HepG2 (cell line): ENCODE results near the gene CLBA1. TPM values are rescaled to one million over a fixed set of nuclear protein-coding genes. Genes with fewer than 3 reads are reported as not detected.
A peak's percentile ranks its signal among the peaks of the same experiment; 100 is the strongest.

Experiments
- AGO1 ChIP-seq: fragments of 200-400 bp; formaldehyde crosslinking; IDR thresholded peaks from 2 replicates; pipeline ENCODE4 v1.6.1; 2017; ENCODE audit warnings: mild to moderate bottlenecking, low read depth, low read length, moderate library complexity; ENCODE audit not compliant: poor library complexity, severe bottlenecking
- ATM ChIP-seq: fragments of 450-650 bp; IDR thresholded peaks from 2 replicates; pipeline ENCODE4 v1.7.1; 2017; ENCODE audit warnings: mild to moderate bottlenecking, borderline replicate concordance
- BCL6 ChIP-seq: IDR thresholded peaks from 2 replicates; pipeline ENCODE4 v1.6.1; 2016; ENCODE audit warnings: missing genetic modification reagents, missing compliant biosample characterization
- BRF2 ChIP-seq: sonication (generic); formaldehyde crosslinking; IDR thresholded peaks from 2 replicates; pipeline ENCODE4 v1.8.1; 2022; ENCODE audit warnings: mild to moderate bottlenecking, missing genetic modification reagents
- CHD2 ChIP-seq: IDR thresholded peaks from 2 replicates; pipeline ENCODE4 v1.6.1; 2011; ENCODE audit warnings: low read depth, low read length, improper control_type of control experiment
- ELF1 ChIP-seq: sonication (generic); formaldehyde crosslinking; IDR thresholded peaks from 2 replicates; pipeline ENCODE4 v1.4.0; 2020; ENCODE audit warnings: missing genetic modification reagents
- GPN1 ChIP-seq: sonication (generic); formaldehyde crosslinking; IDR thresholded peaks from 2 replicates; pipeline ENCODE4 v1.5.1; 2020; ENCODE audit warnings: missing genetic modification reagents, borderline replicate concordance
- IKZF5 ChIP-seq: IDR thresholded peaks from 2 replicates; pipeline ENCODE4 v1.6.1; 2018; ENCODE audit warnings: missing genetic modification reagents, mild to moderate bottlenecking, missing compliant biosample characterization
- LBX2 ChIP-seq: sonication (generic); formaldehyde crosslinking; IDR thresholded peaks from 2 replicates; pipeline ENCODE4 v1.5.0; 2020; ENCODE audit warnings: missing genetic modification reagents, mild to moderate bottlenecking, borderline replicate concordance
- MNT ChIP-seq: fragments of 450-650 bp; IDR thresholded peaks from 2 replicates; pipeline ENCODE4 v1.6.1; 2016
- NCOA2 ChIP-seq: sonication (generic); formaldehyde crosslinking; IDR thresholded peaks from 2 replicates; pipeline ENCODE4 v1.8.0; 2022; ENCODE audit warnings: inconsistent platforms
- NR2F1 ChIP-seq, 2 experiments: fragments of 450-650 bp in 1 of 2; formaldehyde crosslinking in 1 of 2; IDR thresholded peaks; 2 replicates each; pipeline versions ENCODE4 v1.5.0 to v1.6.1; 2016 to 2020; ENCODE audit warnings: mild to moderate bottlenecking in 1 of 2, missing compliant biosample characterization in 1 of 2, missing genetic modification reagents in 1 of 2, moderate library complexity in 1 of 2
- NR2F6 ChIP-seq, 2 experiments: IDR thresholded peaks; 2 replicates each; pipeline ENCODE4 v1.6.1; 2016; ENCODE audit warnings: antibody characterized with exemption in 1 of 2, mild to moderate bottlenecking in 1 of 2
- PRDM15 ChIP-seq: sonication (generic); formaldehyde crosslinking; IDR thresholded peaks from 2 replicates; pipeline ENCODE4 v1.4.0; 2020; ENCODE audit warnings: missing genetic modification reagents
- SP5 ChIP-seq: IDR thresholded peaks from 2 replicates; pipeline ENCODE4 v1.6.1; 2016; ENCODE audit warnings: low read depth, borderline replicate concordance
- SRF ChIP-seq: IDR thresholded peaks from 2 replicates; pipeline ENCODE4 v1.6.1; 2011; ENCODE audit warnings: mild to moderate bottlenecking, low read depth, low read length, moderate library complexity
- TEAD3 ChIP-seq: optimal IDR thresholded peaks from 2 replicates; pipeline ENCODE3; 2016; ENCODE audit warnings: borderline replicate concordance
- ZNF432 ChIP-seq: sonication (generic); formaldehyde crosslinking; IDR thresholded peaks from 2 replicates; pipeline ENCODE4 v1.5.0; 2020; ENCODE audit warnings: missing genetic modification reagents, mild to moderate bottlenecking, borderline replicate concordance
- ZNF569 ChIP-seq: sonication (generic); formaldehyde crosslinking; IDR thresholded peaks from 2 replicates; pipeline ENCODE4 v1.5.0; 2020; ENCODE audit warnings: mild to moderate bottlenecking, missing genetic modification reagents, moderate library complexity, borderline replicate concordance
- ZNF605 ChIP-seq: sonication (generic); formaldehyde crosslinking; IDR thresholded peaks from 2 replicates; pipeline ENCODE4 v1.8.0; 2022; ENCODE audit warnings: mild to moderate bottlenecking, missing genetic modification reagents
- ZNF747 ChIP-seq: sonication (generic); formaldehyde crosslinking; IDR thresholded peaks from 2 replicates; pipeline ENCODE4 v1.8.1; 2023; ENCODE audit warnings: missing genetic modification reagents, mild to moderate bottlenecking, borderline replicate concordance
- polyA plus RNA-seq, 8 experiments: library from polyadenylated mRNA; depleted of rRNA in 3 of 8; stranded (reverse) in 7 of 8; unstranded in 1 of 8; fragments of >200 nt; fragmentation: Illumina TruSeq in 4 of 8; extraction: Trizol in 4 of 8; gene quantifications; 2 replicates each; pipeline versions ENCODE4 v1.2.1 to v1.2.3, GENCODE V29; 2011 to 2016; ENCODE audit warnings: low read depth in 4 of 8, missing spikeins in 1 of 8, mixed read lengths in 1 of 8; ENCODE audit not compliant: insufficient read depth in 1 of 8
- total RNA-seq, 5 experiments: library from RNA; depleted of rRNA; stranded (reverse); fragments of >200 nt; fragmentation: Illumina TruSeq; extraction: Trizol; gene quantifications; 2 replicates each; pipeline ENCODE4 v1.2.3, GENCODE V29; 2016; ENCODE audit warnings: low read depth in 1 of 5

The CLBA1 gene
- total and polyA plus RNA-seq, 2 of the 13 experiments (the other 11 are each of a cell fraction or from before 2014, with no cell fraction given): 1.2 to 1.4 TPM

GRCh38 chr14:105020815-105021655 is 35.4 kb downstream of the CLBA1 start, which contains the start of gene CDCA4 (continued):
- TF ChIP-seq PRDM15 (CRISPR knock-in tag): no peak
- TF ChIP-seq ZNF605 (CRISPR knock-in tag): peak; percentile 95
- peak; percentile 76; the same call in 1 of the 2 replicates for TF ChIP-seq SP5 (CRISPR knock-in tag)
- no peak for TF ChIP-seq AGO1
- no peak for TF ChIP-seq GPN1
- TF ChIP-seq ATM: no peak
- no peak for TF ChIP-seq NR2F1 (CRISPR knock-in tag; IDR thresholded peaks at IDR 0.05)
- 0 out of 2 replicates have a peak, but pooled peaks have one; percentile 2 for TF ChIP-seq LBX2 (CRISPR knock-in tag)
- TF ChIP-seq BRF2 (CRISPR knock-in tag): 0 out of 2 replicates have a peak, but pooled peaks have one; percentile 74
- TF ChIP-seq TEAD3 (CRISPR knock-in tag): no peak
- peak; percentile 62; the same call in 1 of the 2 replicates for TF ChIP-seq ZNF747
- TF ChIP-seq NR2F6 (IDR thresholded peaks at IDR 0.05): no peak
- 0 out of 2 replicates have a peak, but pooled peaks have one; percentile 12 for TF ChIP-seq NR2F6 (CRISPR knock-in tag; IDR thresholded peaks at IDR 0.05)
- peak; percentile 28; the same call in 1 of the 2 replicates for TF ChIP-seq BCL6
- no peak for TF ChIP-seq ELF1 (CRISPR knock-in tag)
- TF ChIP-seq IKZF5 (CRISPR knock-in tag): peak; percentile 17; the same call in 1 of the 2 replicates
- TF ChIP-seq NCOA2: no peak
- TF ChIP-seq ZNF432 (CRISPR knock-in tag): no peak
- TF ChIP-seq ZNF569: no peak
- 0 out of 2 replicates have a peak, but pooled peaks have one; percentile 43 for TF ChIP-seq MNT
- no peak for TF ChIP-seq SRF
- TF ChIP-seq CHD2: no peak
